ENCODE measurements around the gene ADGRL2. TPM values are rescaled to one million over a fixed set of nuclear protein-coding genes. Genes with fewer than 3 reads are reported as not detected.

Gene ADGRL2
- total RNA-seq, 1 donor = 104 TPM

GRCh38 chr1:81799939-81800694 lies 617 bp upstream of the ADGRL2 start:
- TF ChIP-seq CTCF (IDR thresholded peaks at IDR 0.05; ENCODE audit: insufficient read depth, low read length) = no peak
- peak; percentile 84 for DNase-seq (ENCODE audit: low read depth)
- H3K4me3 ChIP-seq (ENCODE audit: low read depth, low read length) = peak overlapping the region; percentile 89

- peak; percentile 68 for DNase-seq (ENCODE audit: low read depth)
- TF ChIP-seq CTCF (IDR thresholded peaks at IDR 0.05; ENCODE audit: insufficient read depth, low read length) = no peak
- H3K4me3 ChIP-seq (ENCODE audit: low read depth, low read length) = peak overlapping the region; percentile 89
Observed at GRCh38 chr1:81801651-81802456, 1.1 kb downstream of the ADGRL2 start.

GRCh38 chr1:81802457-81802706 lies 1.6 kb downstream of the ADGRL2 start:
- H3K4me3 ChIP-seq (ENCODE audit: low read depth, low read length) = peak overlapping the region; percentile 89
- no peak for DNase-seq (ENCODE audit: low read depth)
- TF ChIP-seq CTCF (IDR thresholded peaks at IDR 0.05; ENCODE audit: insufficient read depth, low read length) = no peak

DNA sequence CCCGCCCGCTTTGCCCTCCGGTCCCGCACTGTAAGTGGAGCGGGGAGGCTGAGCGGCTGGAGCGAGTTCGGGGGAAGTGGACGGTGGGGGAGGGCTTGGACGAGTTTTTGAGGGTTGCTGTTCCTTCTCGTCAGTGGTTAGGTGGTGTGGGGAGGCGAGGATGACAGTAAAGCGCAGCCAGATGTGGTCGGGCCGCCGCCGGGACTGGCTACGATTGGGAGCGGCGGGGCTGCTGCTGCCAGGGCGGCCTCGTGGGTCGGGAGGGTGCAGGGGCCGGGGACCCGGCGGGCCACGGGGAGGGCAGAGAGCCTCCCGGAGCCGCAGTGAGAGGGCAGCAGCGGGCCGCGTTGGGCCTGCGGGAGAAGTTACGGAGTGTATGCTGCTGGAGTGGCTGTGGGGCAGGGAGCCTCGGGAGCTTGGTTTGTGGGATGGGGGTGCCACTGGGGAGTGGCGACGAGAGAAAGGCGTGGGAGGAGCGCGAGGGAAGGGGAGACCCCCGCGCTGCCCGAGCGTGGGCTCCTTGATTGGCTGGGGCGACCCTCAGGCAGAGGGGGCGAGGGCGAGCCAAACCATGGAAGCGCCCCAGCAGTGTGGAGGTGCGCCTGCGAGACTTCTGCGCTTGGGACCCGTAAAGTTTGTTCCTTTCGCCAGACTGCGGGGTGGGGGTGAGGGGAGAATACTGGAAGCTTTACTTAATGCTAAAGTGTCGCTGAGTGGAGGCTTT lies 2.1 kb downstream of the ADGRL2 start:
- peak overlapping the region; percentile 89 for H3K4me3 ChIP-seq (ENCODE audit: low read depth, low read length)
- DNase-seq (ENCODE audit: low read depth) = peak; percentile 67
- peak; percentile 60 for TF ChIP-seq CTCF (IDR thresholded peaks at IDR 0.05; ENCODE audit: insufficient read depth, low read length)

GRCh38 chr1:81803431-81804110 lies 2.8 kb downstream of the ADGRL2 start:
- peak; percentile 63 for DNase-seq (ENCODE audit: low read depth)
- peak overlapping the region; percentile 89 for H3K4me3 ChIP-seq (ENCODE audit: low read depth, low read length)

More at GRCh38 chr1:81803431-81804110, 2.8 kb downstream of the ADGRL2 start:
- TF ChIP-seq CTCF (IDR thresholded peaks at IDR 0.05; ENCODE audit: insufficient read depth, low read length) = no peak

Data from fibroblast of the aortic adventitia (primary cell).